Hepatocyte (in vitro differentiated cells): Measurements from ENCODE around the gene TIGD6. TPM values are rescaled to one million over a fixed set of nuclear protein-coding genes. Genes with fewer than 3 reads are reported as not detected.

Experiments used
- DNase-seq: peaks from one replicate; pipeline ENCODE4 v3.0.0-alpha.2; 2016; ENCODE audit warnings: low spot score
- H2AFZ ChIP-seq: fragments of 200-600 bp; sonication (generic); 2 replicates; pipeline ENCODE4 v1.6.0; 2016; ENCODE audit warnings: antibody characterized with exemption, mild to moderate bottlenecking
- H3K27ac ChIP-seq: fragments of 200-600 bp; sonication (generic); 2 replicates; pipeline ENCODE4 v1.5.1; 2016; ENCODE audit warnings: mild to moderate bottlenecking
- H3K27me3 ChIP-seq: fragments of 200-600 bp; sonication (generic); 2 replicates; pipeline ENCODE4 v1.6.1; 2016
- H3K36me3 ChIP-seq: fragments of 200-600 bp; sonication (generic); replicated peaks from 2 replicates; pipeline ENCODE4 v1.5.1; 2016; ENCODE audit warnings: low read depth; ENCODE audit not compliant: insufficient read depth
- H3K4me1 ChIP-seq: fragments of 200-600 bp; sonication (generic); 2 replicates; pipeline ENCODE4 v1.5.1; 2016; ENCODE audit warnings: mild to moderate bottlenecking, moderate library complexity; ENCODE audit not compliant: insufficient read depth
- H3K4me2 ChIP-seq: fragments of 200-600 bp; sonication (generic); 2 replicates; pipeline ENCODE4 v1.6.0; 2016
- H3K4me3 ChIP-seq: fragments of 200-600 bp; sonication (generic); 2 replicates; pipeline ENCODE4 v1.5.1; 2016; ENCODE audit warnings: mild to moderate bottlenecking
- H3K79me2 ChIP-seq: fragments of 200-600 bp; sonication (generic); 2 replicates; pipeline ENCODE4 v1.6.0; 2017; ENCODE audit warnings: mild to moderate bottlenecking
- H3K9me2 ChIP-seq: fragments of 200-600 bp; sonication (generic); replicated peaks from 2 replicates; pipeline ENCODE4 v1.6.0; 2017; ENCODE audit warnings: mild to moderate bottlenecking; ENCODE audit not compliant: insufficient read depth
- H3K9me3 ChIP-seq: fragments of 200-600 bp; sonication (generic); 2 replicates; pipeline ENCODE4 v1.5.1; 2016; ENCODE audit warnings: low read depth, mild to moderate bottlenecking
- H4K20me1 ChIP-seq: fragments of 200-600 bp; sonication (generic); 2 replicates; pipeline ENCODE4 v1.6.0; 2016; ENCODE audit warnings: mild to moderate bottlenecking; ENCODE audit not compliant: insufficient read depth, poor library complexity, severe bottlenecking
- CTCF ChIP-seq: fragments of 200-600 bp; sonication (generic); IDR thresholded peaks from 2 replicates; pipeline ENCODE4 v1.5.1; 2016; ENCODE audit warnings: antibody characterized with exemption, mild to moderate bottlenecking; ENCODE audit not compliant: poor library complexity
- EZH2 ChIP-seq: fragments of 200-600 bp; sonication (generic); IDR thresholded peaks from 2 replicates; pipeline ENCODE4 v1.6.1; 2016; ENCODE audit warnings: antibody characterized with exemption, mild to moderate bottlenecking, borderline replicate concordance
- EZH2phosphoT487 ChIP-seq: fragments of 200-600 bp; sonication (generic); IDR thresholded peaks from one replicate; pipeline ENCODE4 v1.6.1; 2018; ENCODE audit warnings: antibody characterized with exemption, mild to moderate bottlenecking, low read depth, moderate library complexity; ENCODE audit not compliant: unreplicated experiment, severe bottlenecking
- WGBS: methylation state at CpG from one replicate; pipeline ENCODE4 v1.1.6; 2016; ENCODE audit warnings: low lambda C conversion rate; ENCODE audit errors: missing lambda C conversion rate; 5-methylcytosine and 5-hydroxymethylcytosine counted together
- polyA plus RNA-seq: library from polyadenylated mRNA; unstranded; fragments of >200 nt; fragmentation: Nextera tagmentation; extraction: Ambion mirVana; gene quantifications from 2 replicates; pipeline ENCODE4 v1.2.1, GENCODE V29; 2016
- total RNA-seq: library from RNA; depleted of rRNA; stranded (reverse); fragments of >200 nt; gene quantifications from 2 replicates; pipeline ENCODE4 v1.2.3, GENCODE V29; 2014

The TIGD6 gene
- total RNA-seq (4.6 and 5.0 TPM in 2 replicates), polyA plus RNA-seq (4.5 and 4.6 TPM in 2 replicates)

GRCh38 chr5:150000256-150000989 is at the start of gene TIGD6, which contains the start of gene HMGXB3:
TSS of gene TIGD6 (minus strand) at chr5:150000654. CDS start at chr5:149996348, 4,306 bp downstream.
TSS of gene HMGXB3 (plus strand) at chr5:150000739. CDS start at chr5:150004853, 4,114 bp downstream.
- H3K79me2 ChIP-seq, result peaks cover 57% of the 10 kb centered on the region
- no peaks in the 10 kb centered on the region for H3K9me3 ChIP-seq
- no peak for TF ChIP-seq EZH2phosphoT487
- no peak for TF ChIP-seq EZH2
- TF ChIP-seq CTCF, result no peak
- peaks cover 23% of the 10 kb centered on the region for H4K20me1 ChIP-seq
- H3K36me3 ChIP-seq, result no peaks in the 10 kb centered on the region
- H3K27ac ChIP-seq, result peak within 1 kb of the TSS; percentile 93
- H3K4me1 ChIP-seq, result peaks cover 19% of the 10 kb centered on the region
- under 1% methylated on average over 63 of the region's 72 CpGs for WGBS
- no peaks in the 10 kb centered on the region for H3K9me2 ChIP-seq
- peak; percentile 96 for DNase-seq
- H3K4me2 ChIP-seq, result peak within 1 kb of the TSS; percentile 97
- peak within 1 kb of the TSS; percentile 61 for H2AFZ ChIP-seq
- H3K27me3 ChIP-seq, result no peaks in the 10 kb centered on the region
- peak within 1 kb of the TSS; percentile 77 for H3K4me3 ChIP-seq

- Histone ChIP-seq H2AFZ (no peak overlapping the region), H3K9me2 (no peaks in the 10 kb centered on the region), H3K4me3 (no peak overlapping the region), H3K9me3 (no peaks in the 10 kb centered on the region), H3K27ac (no peak overlapping the region), H3K27me3 (no peaks in the 10 kb centered on the region), H4K20me1 (no peaks in the 10 kb centered on the region), H3K4me1 (peaks cover 13% of the 10 kb centered on the region), H3K4me2 (no peak overlapping the region), H3K36me3 (no peaks in the 10 kb centered on the region), H3K79me2 (no peaks in the 10 kb centered on the region)
- DNase-seq, result no peak
- WGBS, result 97% methylated on average over 6 of the region's 6 CpGs
- no peak for TF ChIP-seq EZH2
- TF ChIP-seq CTCF, result no peak
- no peak for TF ChIP-seq EZH2phosphoT487
Observed at GRCh38 chr5:150046031-150046430, 45.6 kb upstream of the TIGD6 start.

GRCh38 chr5:150045549-150045948 is 45.1 kb upstream of the TIGD6 start:
- H3K4me3 ChIP-seq, result no peak overlapping the region
- 81% methylated on average over 6 of the region's 6 CpGs for WGBS
- H4K20me1 ChIP-seq, result no peaks in the 10 kb centered on the region
- peaks cover 13% of the 10 kb centered on the region for H3K4me1 ChIP-seq
- DNase-seq, result no peak
- TF ChIP-seq EZH2, result no peak
- no peak for TF ChIP-seq CTCF
- no peak for TF ChIP-seq EZH2phosphoT487
- no peak overlapping the region for H3K27ac ChIP-seq
- H2AFZ ChIP-seq, result no peak overlapping the region
- H3K27me3 ChIP-seq, result no peaks in the 10 kb centered on the region
- H3K9me3 ChIP-seq, result no peaks in the 10 kb centered on the region
- no peaks in the 10 kb centered on the region for H3K9me2 ChIP-seq
- no peaks in the 10 kb centered on the region for H3K79me2 ChIP-seq
- no peak overlapping the region for H3K4me2 ChIP-seq
- H3K36me3 ChIP-seq, result no peaks in the 10 kb centered on the region
